GM10266 (cell line): ENCODE measurements around the gene KRT6A.

ENCODE experiments used
- DNase-seq: peaks from one replicate; pipeline ENCODE4 v3.0.0; 2012; ENCODE audit errors: extremely low spot score
- CTCF ChIP-seq: IDR thresholded peaks from 2 replicates; pipeline ENCODE4 v1.5.1; 2012; ENCODE audit warnings: mild to moderate bottlenecking, low read depth; ENCODE audit not compliant: control insufficient read depth, insufficient read depth; ENCODE audit errors: missing control alignments

The KRT6A gene

GRCh38 chr12:52519387-52519703, 26.3 kb upstream of the KRT6A start:
- no peak for TF ChIP-seq CTCF
- DNase-seq = no peak

- no peak for DNase-seq
- TF ChIP-seq CTCF = no peak
These were observed 25.7 kb upstream of the KRT6A start for GRCh38 chr12:52518574-52519386.

- no peak for TF ChIP-seq CTCF
These were observed 24.8 kb upstream of the KRT6A start for GRCh38 chr12:52517888-52518287.

GRCh38 chr12:52517005-52517835, 24.2 kb upstream of the KRT6A start:
- TF ChIP-seq CTCF = no peak
- no peak for DNase-seq

More at GRCh38 chr12:52517888-52518287, 24.8 kb upstream of the KRT6A start:
- DNase-seq = no peak

- no peak for TF ChIP-seq CTCF
- no peak for DNase-seq
These were observed 23.1 kb upstream of the KRT6A start for GRCh38 chr12:52515927-52516831.

- no peak for TF ChIP-seq CTCF
These were observed 22.2 kb upstream of the KRT6A start for GRCh38 chr12:52515319-52515646.

More at GRCh38 chr12:52515319-52515646, 22.2 kb upstream of the KRT6A start:
- no peak for DNase-seq
